AG20443 (cell line): ENCODE results near the gene PTPRR.

Source experiments
- DNase-seq: peaks from one replicate; pipeline ENCODE4 v3.0.0; 2012; ENCODE audit warnings: low spot score, mixed read lengths

PTPRR gene

DNA sequence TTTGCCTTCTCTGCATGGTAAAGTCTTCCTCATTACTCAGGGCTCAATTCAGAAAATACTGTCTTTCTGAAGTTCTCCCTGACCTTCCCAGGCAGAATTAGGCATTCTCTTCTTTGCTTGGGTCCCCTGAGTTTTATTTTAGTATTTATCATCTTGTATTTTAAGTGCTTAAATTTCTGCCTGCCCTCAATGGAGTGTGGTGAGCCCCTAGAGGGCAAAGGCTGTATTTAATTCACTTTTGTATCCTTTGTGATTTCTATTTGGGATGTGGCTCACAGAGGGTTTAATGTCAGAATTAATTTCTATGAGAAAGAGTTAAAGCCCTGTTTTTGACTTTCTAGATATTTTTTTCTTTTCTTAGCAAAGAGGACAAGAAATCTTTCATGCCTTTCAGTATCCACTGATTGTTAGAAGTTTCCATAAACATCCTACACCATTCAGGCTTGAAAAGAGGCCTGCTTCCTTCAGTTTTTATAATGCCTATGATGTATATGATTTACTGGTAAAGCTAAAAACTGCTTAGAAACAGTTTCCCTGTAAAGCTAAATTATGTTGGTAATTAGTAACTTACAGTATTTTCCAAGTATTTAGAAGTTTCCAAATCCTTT, 227.8 kb downstream of the PTPRR start:
- peak; percentile 67 for DNase-seq

DNA sequence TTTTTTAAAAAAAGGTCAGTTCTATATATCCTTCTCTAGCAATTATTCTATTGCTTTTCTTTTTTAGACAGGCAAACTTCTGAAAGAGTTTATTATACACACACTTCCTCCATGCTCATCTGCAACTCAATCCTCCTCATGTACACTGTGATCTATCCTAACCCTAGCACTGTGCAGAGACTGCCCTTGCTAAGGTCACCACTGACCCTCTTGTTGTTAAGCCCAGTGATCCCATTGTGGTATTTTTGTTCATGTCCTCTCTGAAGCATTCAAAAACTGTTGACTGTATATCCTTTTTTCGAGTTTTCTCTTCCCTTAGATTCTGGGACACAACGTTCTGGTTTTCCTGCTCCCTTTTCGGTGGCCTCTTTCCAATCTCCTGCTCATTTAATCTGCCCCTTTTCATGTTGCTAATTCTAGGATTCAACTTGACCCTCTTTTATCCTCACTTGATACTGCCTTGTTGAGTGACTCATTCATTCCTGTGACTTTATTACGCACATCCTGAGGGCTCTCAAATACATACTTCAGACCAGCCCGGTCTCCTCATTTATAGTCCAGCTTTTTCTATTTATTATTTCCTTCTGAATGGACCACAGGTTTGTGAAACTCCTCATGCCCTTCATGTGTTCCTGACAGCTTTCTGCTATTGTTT, 229.4 kb downstream of the PTPRR start:
- DNase-seq: no peak

GRCh38 chr12:70686907-70687306, 233.6 kb downstream of the PTPRR start:
- DNase-seq: no peak

GRCh38 chr12:70686299-70686698, 234.2 kb downstream of the PTPRR start:
- no peak for DNase-seq

GRCh38 chr12:70683976-70684375, 236.6 kb downstream of the PTPRR start:
- DNase-seq: no peak

GRCh38 chr12:70671698-70672097, 248.8 kb downstream of the PTPRR start:
- DNase-seq: no peak

GRCh38 chr12:70670948-70671347, 249.6 kb downstream of the PTPRR start:
- DNase-seq: no peak

- DNase-seq: no peak
Observed at GRCh38 chr12:70667253-70667652, 253.3 kb downstream of the PTPRR start.

GRCh38 chr12:70666364-70666763, 254.2 kb downstream of the PTPRR start:
- no peak for DNase-seq

- no peak for DNase-seq
Observed at GRCh38 chr12:70664465-70664881, 256.1 kb downstream of the PTPRR start.

DNA sequence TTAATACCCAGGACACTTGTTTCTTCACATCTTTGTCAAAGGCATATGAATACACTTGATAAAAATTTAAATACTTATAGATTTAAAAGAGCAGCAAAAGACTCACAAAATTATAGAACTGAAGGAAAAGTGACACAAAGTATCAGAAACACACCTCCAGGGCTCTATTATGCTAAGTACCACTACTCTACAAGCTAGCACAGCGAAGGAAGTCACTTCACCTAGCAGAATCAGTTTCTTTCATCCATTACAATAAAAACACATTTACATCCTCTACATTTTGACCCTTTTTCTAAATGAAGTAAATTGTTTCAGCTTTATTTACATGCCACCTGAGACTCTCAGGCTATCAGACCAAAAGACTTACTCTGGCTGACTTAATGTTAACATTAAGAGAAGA, 256.7 kb downstream of the PTPRR start:
- DNase-seq: no peak

GRCh38 chr12:70661466-70662161, 258.9 kb downstream of the PTPRR start:
- DNase-seq: peak; percentile 71

GRCh38 chr12:70660620-70661219, 259.8 kb downstream of the PTPRR start:
- peak; percentile 84 for DNase-seq

- no peak for DNase-seq
Observed at GRCh38 chr12:70660002-70660604, 260.4 kb downstream of the PTPRR start.

DNA sequence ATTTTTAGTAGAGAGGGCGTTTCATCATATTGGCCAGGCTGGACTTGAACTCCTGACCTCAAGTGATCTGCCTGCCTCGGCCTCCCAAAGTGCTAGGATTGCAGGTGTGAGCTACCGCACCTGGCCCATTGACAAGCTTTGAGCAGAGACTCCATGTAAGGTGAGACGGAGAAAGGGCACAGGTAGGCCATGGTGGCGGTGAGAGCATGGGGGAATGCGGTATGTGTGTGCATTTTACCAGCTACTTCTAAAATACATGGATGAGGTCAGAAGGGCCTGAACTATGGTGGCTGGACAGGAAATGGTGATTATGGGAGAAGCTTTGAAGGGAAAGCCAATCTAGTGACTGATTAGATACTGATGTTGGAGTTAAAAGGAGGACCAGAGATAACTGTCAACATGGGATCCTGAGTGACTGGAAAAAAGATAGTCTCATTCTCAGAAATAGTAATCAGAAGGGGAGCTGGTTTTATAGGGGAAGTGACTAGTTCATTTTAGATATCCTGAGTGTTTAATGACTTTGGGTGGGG, 261.4 kb downstream of the PTPRR start:
- DNase-seq: no peak

DNA sequence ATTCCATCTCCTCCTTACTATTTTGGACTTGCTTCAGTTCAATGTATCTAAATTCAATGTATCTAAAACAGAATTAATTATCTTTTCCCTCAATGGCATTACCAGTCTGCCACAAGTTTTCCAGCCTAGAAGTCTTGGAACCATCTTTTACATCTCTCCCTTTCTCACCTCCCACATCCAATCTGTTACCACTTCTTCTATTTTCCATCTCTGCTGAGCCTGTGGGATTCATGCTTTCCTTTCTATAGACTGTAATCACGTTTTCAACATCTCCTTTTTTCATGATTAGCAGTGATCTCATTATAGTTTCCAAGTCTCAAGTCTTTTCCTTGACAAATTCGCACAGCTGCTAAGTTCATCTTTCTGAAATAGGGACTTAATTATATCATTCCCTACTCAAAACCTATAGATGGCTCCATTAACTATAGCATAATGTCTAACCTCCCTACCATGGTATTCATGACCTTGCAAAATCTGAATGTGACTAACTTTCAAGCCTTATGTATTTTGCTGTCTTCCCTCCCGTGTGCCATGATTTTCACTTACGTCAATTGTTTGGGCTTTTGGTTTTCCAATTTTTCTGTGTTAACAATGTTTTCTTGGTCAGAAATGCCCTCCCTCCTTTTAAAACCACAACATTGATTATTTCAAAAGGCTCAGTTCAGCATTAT, 262.8 kb downstream of the PTPRR start:
- no peak for DNase-seq

- no peak for DNase-seq
Observed at GRCh38 chr12:70652451-70652850, 268.1 kb downstream of the PTPRR start.

DNA sequence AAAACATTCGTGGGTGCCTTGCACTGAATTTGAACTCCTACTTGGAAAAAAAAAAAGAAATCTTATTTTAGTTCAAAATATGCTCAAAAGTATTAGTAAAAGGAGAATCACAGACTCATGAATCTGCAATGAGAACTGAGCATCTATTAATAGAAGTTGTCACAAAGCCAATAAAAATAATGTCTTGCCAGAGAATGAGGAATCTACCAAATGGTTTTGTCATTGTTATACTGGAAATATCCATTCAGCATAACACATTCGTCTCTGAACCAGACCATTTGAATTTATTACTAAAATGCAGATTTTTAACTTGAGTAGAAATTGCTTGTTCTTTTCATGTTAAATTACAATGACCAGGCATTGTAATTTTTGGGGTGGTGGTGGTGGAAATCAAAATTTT, 271.7 kb downstream of the PTPRR start:
- peak; percentile 56 for DNase-seq

GRCh38 chr12:70648191-70648590, 272.3 kb downstream of the PTPRR start:
- DNase-seq: no peak

DNA sequence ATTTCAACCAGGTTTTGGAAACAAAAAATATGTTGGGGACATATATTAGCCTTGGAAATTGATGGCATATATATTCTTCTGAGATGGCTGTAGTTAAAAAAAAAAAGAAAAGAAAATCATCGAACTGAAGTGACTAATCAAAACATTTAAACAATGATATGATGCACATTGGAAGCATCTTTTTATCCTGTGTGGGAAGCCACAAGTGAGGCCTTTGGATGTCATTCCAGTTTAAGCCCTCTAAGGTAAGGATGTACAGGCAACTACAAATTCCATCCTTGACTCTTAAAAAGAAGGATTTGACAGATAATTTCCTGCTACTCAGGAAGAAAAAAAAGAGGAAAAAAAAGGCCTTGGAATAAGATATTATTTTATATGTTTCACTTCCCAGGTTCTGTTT, 273.7 kb downstream of the PTPRR start:
- DNase-seq: peak; percentile 22

- peak; percentile 80 for DNase-seq
Observed at GRCh38 chr12:70645494-70646317, 274.8 kb downstream of the PTPRR start.
